Gastroesophageal sphincter (tissue), 4 donors: ENCODE measurements around the gene GRM8. TPM values are rescaled to one million over a fixed set of nuclear protein-coding genes. Genes with fewer than 3 reads are reported as not detected.

Experiments
- ATAC-seq: fragments of 150-250 bp; one replicate; pipeline ENCODE4 v1.9.1; 2016; ENCODE audit warnings: mild to moderate bottlenecking, moderate library complexity
- H3K27ac ChIP-seq, 4 donors: fragments of 200-600 bp; sonication (generic) in 3 of 4; 1 replicate in 3 of 4; 2 replicates in 1 of 4; pipeline ENCODE4 v1.5.1; 2016 to 2019
- H3K27me3 ChIP-seq: fragments of 200-600 bp; sonication (generic); one replicate; pipeline ENCODE4 v1.5.1; 2019
- H3K36me3 ChIP-seq, 2 donors: fragments of 200-600 bp; sonication (generic); one replicate each; pipeline ENCODE4 v1.5.1; 2019; ENCODE audit warnings: control low read depth in 1 of 2
- H3K4me1 ChIP-seq, 3 donors: fragments of 200-600 bp; sonication (generic); 1 replicate in 2 of 3; 2 replicates in 1 of 3; pipeline ENCODE4 v1.5.1; 2016 to 2019; ENCODE audit warnings: control low read depth in 2 of 3
- H3K4me3 ChIP-seq, 2 donors: fragments of 200-600 bp; sonication (generic); one replicate each; pipeline ENCODE4 v1.5.1; 2019; ENCODE audit warnings: mild to moderate bottlenecking in 1 of 2, moderate library complexity in 1 of 2
- H3K9me3 ChIP-seq, 3 donors: fragments of 200-600 bp; sonication (generic); one replicate each; pipeline ENCODE4 v1.5.1; 2017 to 2019; ENCODE audit warnings: control low read depth in 2 of 3
- EP300 ChIP-seq: sonication (generic); formaldehyde crosslinking; IDR thresholded peaks from one replicate; pipeline ENCODE4 v1.6.1; 2017; ENCODE audit warnings: antibody characterized with exemption, mild to moderate bottlenecking
- POLR2A ChIP-seq, 2 donors: fragments of 450-650 bp; IDR thresholded peaks; one replicate each; pipeline ENCODE4 v1.6.1; 2017; ENCODE audit warnings: antibody characterized with exemption in 2 of 2, mild to moderate bottlenecking in 2 of 2, moderate library complexity in 1 of 2
- POLR2AphosphoS5 ChIP-seq: sonication (generic); formaldehyde crosslinking; IDR thresholded peaks from one replicate; pipeline ENCODE4 v1.6.1; 2017; ENCODE audit warnings: antibody characterized with exemption
- WGBS, 2 donors: methylation state at CpG; one replicate each; pipeline ENCODE4 v1.1.5; 2018; ENCODE audit warnings: low coverage in 1 of 2; 5-methylcytosine and 5-hydroxymethylcytosine counted together
- total RNA-seq, 4 donors: library from RNA; depleted of rRNA; stranded (reverse); fragments of >200 nt; gene quantifications; one replicate each; pipeline ENCODE4 v1.1.0, GENCODE V29; 2016
- TF ChIP-seq, protein P1 (sequence below), 4 experiments: fragments of 200-600 bp in 2 of 4; fragments of 450-650 bp in 2 of 4; sonication (generic) in 1 of 4; IDR thresholded peaks; one replicate each; pipeline ENCODE4 v1.5.1; 2017 to 2019; ENCODE audit warnings: antibody characterized with exemption in 4 of 4, mild to moderate bottlenecking in 2 of 4, moderate library complexity in 2 of 4

Gene GRM8
- total RNA-seq, 4 donors from 2014 or later = 0.07 to 3.4 (median 0.93) TPM; not detected in 1

DNA sequence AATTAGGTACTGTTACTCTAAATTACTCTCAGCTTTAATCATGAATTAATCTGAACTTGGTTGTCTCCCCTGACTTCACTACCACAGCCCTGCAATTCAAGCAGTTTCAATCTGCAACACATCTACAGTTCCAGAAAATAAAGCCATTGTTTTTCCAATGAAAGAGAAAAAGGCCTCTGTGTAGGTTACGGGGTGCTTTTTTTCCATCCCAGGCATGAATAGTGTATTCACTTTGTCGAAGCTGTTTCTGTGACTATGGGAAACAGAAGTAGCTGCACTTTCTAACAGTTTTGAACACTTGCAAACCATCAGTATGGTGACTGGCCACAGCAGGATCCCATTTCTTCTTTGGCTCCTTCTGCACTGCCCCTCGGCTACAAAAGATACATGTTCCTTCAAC, 460.2 kb downstream of the GRM8 start:
- H3K36me3 ChIP-seq = no peaks in the 10 kb centered on the region
- no peak for ATAC-seq
- WGBS, 2 donors = 34 to 45% methylated on average over 3 of the region's 3 CpGs
- no peaks in the 10 kb centered on the region for H3K9me3 ChIP-seq
- no peaks in the 10 kb centered on the region for H3K4me1 ChIP-seq
- H3K4me3 ChIP-seq = no peak overlapping the region
- H3K27ac ChIP-seq = no peak overlapping the region
- H3K27me3 ChIP-seq = no peaks in the 10 kb centered on the region
- TF ChIP-seq POLR2A (IDR thresholded peaks at IDR 0.05) (no peak), EP300 (no peak), POLR2AphosphoS5 (no peak)
- TF ChIP-seq, protein P1, sequence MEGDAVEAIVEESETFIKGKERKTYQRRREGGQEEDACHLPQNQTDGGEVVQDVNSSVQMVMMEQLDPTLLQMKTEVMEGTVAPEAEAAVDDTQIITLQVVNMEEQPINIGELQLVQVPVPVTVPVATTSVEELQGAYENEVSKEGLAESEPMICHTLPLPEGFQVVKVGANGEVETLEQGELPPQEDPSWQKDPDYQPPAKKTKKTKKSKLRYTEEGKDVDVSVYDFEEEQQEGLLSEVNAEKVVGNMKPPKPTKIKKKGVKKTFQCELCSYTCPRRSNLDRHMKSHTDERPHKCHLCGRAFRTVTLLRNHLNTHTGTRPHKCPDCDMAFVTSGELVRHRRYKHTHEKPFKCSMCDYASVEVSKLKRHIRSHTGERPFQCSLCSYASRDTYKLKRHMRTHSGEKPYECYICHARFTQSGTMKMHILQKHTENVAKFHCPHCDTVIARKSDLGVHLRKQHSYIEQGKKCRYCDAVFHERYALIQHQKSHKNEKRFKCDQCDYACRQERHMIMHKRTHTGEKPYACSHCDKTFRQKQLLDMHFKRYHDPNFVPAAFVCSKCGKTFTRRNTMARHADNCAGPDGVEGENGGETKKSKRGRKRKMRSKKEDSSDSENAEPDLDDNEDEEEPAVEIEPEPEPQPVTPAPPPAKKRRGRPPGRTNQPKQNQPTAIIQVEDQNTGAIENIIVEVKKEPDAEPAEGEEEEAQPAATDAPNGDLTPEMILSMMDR (IDR thresholded peaks at IDR 0.05) = no peak

DNA sequence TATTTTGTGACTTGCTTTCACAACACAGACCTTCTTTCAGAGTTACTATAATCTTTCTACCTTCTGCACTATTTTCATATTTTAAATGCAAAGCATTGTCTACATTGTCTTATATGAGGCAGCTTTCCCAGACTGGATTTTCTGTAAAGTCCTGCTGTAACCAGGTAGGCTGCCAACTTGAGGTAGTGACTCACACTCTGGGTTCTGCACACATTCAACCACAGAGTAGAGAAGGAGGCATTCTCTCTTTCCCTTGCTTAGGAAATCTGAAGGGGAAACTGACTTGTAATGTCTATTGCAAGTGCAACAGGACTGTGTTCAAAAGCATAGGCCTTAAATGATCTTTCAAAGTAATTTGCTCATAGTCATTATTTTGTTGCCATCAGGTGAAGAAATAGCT, 461.4 kb downstream of the GRM8 start:
- ATAC-seq = no peak
- no peaks in the 10 kb centered on the region for H3K4me1 ChIP-seq

DNA sequence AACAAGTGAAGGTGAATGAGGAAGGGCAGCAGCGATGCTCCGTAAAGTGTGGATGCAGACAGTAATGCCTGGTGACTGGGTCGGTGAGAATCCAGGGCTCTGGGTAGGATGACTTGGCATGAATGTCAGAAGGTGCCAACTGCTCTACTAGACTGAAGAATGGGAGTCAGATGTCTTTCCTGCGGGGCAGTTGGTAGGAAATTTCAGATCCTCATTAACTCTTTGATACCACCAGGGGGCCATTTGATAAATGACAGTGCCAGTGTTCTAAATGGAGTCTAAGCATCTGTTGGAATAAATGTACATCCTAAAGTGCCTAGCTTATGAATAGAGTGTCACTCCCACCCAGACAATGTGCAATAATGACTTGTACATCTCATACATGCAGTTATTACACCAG, 462.0 kb downstream of the GRM8 start:
- ATAC-seq = no peak
- no peaks in the 10 kb centered on the region for H3K9me3 ChIP-seq
- H3K27ac ChIP-seq = no peak overlapping the region
- H3K27me3 ChIP-seq = no peaks in the 10 kb centered on the region
- no peaks in the 10 kb centered on the region for H3K4me1 ChIP-seq
- no peaks in the 10 kb centered on the region for H3K36me3 ChIP-seq
- TF ChIP-seq POLR2A (IDR thresholded peaks at IDR 0.05) (no peak), EP300 (no peak), POLR2AphosphoS5 (no peak)
- TF ChIP-seq, protein P1 (IDR thresholded peaks at IDR 0.05) = no peak
- H3K4me3 ChIP-seq = no peak overlapping the region
- WGBS, 2 donors = 81 to 94% methylated on average over 3 to 4 of the region's 4 CpGs

More for the DNA sequence above, 461.4 kb downstream of the GRM8 start:
- TF ChIP-seq EP300 (no peak), POLR2A (IDR thresholded peaks at IDR 0.05) (no peak), POLR2AphosphoS5 (no peak)
- TF ChIP-seq, protein P1 (IDR thresholded peaks at IDR 0.05) = no peak
- H3K36me3 ChIP-seq = no peaks in the 10 kb centered on the region
- H3K4me3 ChIP-seq = no peak overlapping the region
- no peaks in the 10 kb centered on the region for H3K9me3 ChIP-seq
- no peaks in the 10 kb centered on the region for H3K27me3 ChIP-seq
- no peak overlapping the region for H3K27ac ChIP-seq

DNA sequence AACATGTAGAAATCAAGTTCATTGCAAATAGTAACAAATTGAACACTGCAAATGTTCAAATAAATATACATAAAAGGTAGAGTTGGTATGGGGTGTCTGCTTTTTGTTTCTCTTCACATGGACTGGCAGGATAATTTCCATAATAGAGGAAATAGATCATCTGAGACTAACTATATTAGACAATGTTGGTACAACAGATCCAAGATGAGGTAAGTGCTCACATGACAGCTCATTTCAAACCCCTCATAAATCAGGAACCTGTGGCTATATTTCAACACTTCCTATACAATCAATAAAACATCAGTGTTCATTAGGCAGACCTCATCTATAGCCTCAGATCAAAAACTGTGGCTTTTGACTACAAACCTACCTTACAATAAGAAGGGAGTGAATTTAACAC, 469.1 kb downstream of the GRM8 start:
- no peak for ATAC-seq
- TF ChIP-seq, protein P1 (IDR thresholded peaks at IDR 0.05) = no peak
- TF ChIP-seq POLR2A (IDR thresholded peaks at IDR 0.05) (no peak), POLR2AphosphoS5 (no peak), EP300 (no peak)
- no peaks in the 10 kb centered on the region for H3K4me1 ChIP-seq
- no peak overlapping the region for H3K27ac ChIP-seq
- H3K36me3 ChIP-seq = no peaks in the 10 kb centered on the region
- H3K27me3 ChIP-seq = no peaks in the 10 kb centered on the region
- no peak overlapping the region for H3K4me3 ChIP-seq
- no peaks in the 10 kb centered on the region for H3K9me3 ChIP-seq

DNA sequence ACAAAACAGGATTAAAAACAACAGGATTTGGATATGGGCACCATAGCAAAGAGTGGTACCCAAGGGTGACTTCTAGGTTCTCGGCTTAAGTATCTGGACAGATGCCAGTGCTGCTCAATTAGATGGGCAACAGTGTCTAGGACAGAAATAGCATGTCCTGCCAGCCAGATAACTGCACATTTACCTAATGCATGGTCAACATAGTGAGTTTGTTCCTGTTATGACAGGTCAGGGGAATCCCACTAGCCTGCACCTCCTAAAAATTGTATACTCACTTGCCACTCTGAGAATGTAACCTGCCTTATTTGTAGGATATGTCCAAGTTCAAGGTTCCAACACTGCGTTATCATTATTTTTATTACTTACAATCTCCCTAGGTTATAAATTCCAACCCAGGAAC, 471.7 kb downstream of the GRM8 start:
- Histone ChIP-seq H3K4me3 (no peak overlapping the region), H3K27ac (no peak overlapping the region), H3K36me3 (no peaks in the 10 kb centered on the region), H3K9me3 (no peaks in the 10 kb centered on the region), H3K4me1 (no peaks in the 10 kb centered on the region), H3K27me3 (no peaks in the 10 kb centered on the region)
- WGBS, 2 donors = 80 to 95% methylated on average over 2 of the region's 2 CpGs
- ATAC-seq = no peak
- TF ChIP-seq POLR2AphosphoS5 (no peak), EP300 (no peak), POLR2A (IDR thresholded peaks at IDR 0.05) (no peak)
- TF ChIP-seq, protein P1 (IDR thresholded peaks at IDR 0.05) = no peak
